T-helper 1 cell (primary cell): Measurements from ENCODE around the gene SNAI1.
"Not testable (repeated sequence)": the region's sequence is repeated elsewhere in the genome, so short reads cannot be mapped to it uniquely, and the experiment has no call there.

Source experiments
- DNase-seq, 5 donors: peaks; one replicate each; pipeline ENCODE4 v3.0.0-alpha.2; 2012 to 2020

The SNAI1 gene

GRCh38 chr20:49987015-49987867, 4.5 kb downstream of the SNAI1 start:
- DNase-seq, result no peak

DNA sequence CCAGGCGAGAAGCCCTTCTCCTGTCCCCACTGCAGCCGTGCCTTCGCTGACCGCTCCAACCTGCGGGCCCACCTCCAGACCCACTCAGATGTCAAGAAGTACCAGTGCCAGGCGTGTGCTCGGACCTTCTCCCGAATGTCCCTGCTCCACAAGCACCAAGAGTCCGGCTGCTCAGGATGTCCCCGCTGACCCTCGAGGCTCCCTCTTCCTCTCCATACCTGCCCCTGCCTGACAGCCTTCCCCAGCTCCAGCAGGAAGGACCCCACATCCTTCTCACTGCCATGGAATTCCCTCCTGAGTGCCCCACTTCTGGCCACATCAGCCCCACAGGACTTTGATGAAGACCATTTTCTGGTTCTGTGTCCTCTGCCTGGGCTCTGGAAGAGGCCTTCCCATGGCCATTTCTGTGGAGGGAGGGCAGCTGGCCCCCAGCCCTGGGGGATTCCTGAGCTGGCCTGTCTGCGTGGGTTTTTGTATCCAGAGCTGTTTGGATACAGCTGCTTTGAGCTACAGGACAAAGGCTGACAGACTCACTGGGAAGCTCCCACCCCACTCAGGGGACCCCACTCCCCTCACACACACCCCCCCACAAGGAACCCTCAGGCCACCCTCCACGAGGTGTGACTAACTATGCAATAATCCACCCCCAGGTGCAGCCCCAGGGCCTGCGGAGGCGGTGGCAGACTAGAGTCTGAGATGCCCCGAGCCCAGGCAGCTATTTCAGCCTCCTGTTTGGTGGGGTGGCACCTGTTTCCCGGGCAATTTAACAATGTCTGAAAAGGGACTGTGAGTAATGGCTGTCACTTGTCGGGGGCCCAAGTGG, 5.3 kb downstream of the SNAI1 start:
- DNase-seq, result no peak

- DNase-seq, result no peak
Observed at GRCh38 chr20:49989234-49990065, 6.7 kb downstream of the SNAI1 start.

DNA sequence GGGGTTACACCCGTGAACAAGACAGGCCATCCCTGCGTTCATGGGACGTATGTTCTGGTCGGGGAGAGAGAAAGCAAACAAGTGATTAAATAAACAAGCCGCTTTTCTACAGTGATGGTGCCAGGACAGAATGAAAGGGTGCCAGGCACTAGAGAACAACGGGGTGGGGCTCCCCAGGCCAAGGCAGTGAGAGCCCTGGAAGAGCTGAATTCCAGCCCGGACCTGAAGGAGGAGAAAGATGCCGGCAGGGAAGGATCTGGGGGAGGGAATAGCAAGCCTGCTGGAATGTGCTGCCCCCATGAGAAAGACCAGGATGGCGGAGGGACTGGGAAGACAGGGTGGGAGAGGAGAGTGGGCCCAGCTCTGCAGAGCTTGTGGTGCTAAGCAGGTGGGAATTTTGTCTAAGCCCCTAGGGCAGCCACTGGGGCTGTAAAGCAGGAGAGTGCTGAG, 7.5 kb downstream of the SNAI1 start:
- no peak for DNase-seq

GRCh38 chr20:49993301-49993751, 10.5 kb downstream of the SNAI1 start:
- DNase-seq, result no peak

DNA sequence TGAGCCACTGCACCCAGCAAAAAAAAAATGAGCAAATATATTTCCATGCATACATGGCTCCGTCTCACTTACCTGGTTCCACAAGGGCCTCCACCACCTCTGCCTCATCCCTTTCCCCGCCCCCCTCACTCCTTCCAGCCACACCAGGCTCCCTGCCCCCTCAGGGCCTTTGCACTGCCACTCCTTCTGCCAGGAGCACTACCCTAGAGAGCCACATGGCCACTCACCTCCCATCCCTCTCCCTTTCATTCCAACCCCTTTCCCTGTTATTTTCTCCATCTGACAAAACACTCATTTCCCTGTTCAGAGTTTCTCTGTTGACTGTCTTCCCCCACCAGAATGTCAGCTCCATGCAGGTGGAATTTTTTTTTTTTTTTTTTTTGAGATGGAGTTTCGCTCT, 12.8 kb downstream of the SNAI1 start:
- no peak for DNase-seq

- DNase-seq, result not testable (repeated sequence)
Observed at GRCh38 chr20:49998478-49999188, 15.9 kb downstream of the SNAI1 start.

DNA sequence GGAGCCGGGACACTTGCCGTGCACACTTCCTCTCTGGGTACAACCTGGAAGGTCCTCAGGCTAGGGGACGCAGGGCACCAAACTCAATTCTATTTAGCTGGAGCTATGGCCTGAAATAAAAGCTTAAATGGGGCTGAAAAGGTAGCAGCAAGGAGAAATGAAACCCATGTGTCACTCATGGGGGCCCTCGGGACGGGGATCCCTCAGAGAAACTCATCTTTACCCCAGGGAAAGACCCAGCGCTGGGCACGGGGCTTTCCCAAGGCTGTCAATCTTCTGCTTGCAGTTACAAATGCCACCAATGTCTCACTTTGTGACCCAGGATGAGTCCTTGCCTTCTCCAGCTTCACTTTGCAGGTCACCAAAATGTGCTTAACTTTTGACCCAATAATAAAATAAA, 16.5 kb downstream of the SNAI1 start:
- no peak for DNase-seq

DNA sequence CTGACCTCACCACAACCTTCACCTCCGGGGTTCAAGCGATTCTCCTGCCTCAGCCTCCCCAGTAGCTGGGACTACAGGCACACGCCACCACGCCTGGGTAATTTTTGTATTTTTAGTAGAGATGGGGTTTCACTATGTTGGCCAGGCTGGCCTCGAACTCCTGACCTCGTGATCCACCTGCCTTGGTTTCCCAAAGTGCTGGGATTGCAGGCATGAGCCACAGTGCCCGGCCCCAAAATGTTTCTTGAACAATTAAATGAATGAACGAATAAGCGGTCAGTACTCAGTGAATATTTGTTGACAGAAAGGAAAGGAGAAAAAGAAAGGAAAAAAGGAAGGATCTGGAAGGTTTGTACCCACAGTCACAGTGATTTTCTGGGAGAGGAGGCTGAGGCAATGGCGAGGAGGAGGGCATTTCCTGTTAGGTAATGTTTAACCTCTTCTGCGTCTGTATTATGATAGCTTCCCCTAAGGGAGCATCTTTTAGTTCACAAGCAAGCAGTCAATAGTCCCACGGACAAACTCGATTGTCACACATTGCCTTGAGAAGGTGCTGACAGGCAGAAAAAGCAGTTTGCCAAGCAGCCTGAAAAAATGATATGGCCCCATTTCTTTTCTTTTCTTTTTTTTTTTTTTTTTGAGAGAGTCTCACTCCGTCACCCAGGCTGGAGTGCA, 17.9 kb downstream of the SNAI1 start:
- DNase-seq, result not testable (repeated sequence)

DNA sequence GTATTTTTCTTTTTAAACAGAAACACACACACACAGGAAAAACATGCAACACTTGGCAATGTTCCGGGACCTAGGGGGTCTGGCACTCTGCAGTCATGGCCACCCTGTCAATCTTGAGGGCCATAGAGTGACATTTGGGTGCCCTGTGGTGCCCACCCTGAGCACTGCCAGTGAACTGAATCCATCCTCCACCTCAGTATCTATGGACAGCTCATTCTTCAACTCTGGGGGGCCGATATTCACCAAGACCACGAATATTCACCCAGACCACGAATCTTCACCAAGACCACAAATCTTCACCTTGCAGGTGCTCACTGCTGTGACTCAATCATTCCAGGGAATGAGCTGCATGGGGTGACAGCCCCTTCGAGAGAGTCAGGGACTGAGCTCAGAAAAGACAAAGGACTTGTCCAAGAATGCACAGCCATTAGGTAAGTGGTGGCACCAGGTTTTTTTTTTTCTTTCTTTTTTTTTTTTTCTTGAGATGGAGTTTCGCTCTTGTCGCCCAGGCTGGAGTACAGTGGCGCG, 19.1 kb downstream of the SNAI1 start:
- no peak for DNase-seq

DNA sequence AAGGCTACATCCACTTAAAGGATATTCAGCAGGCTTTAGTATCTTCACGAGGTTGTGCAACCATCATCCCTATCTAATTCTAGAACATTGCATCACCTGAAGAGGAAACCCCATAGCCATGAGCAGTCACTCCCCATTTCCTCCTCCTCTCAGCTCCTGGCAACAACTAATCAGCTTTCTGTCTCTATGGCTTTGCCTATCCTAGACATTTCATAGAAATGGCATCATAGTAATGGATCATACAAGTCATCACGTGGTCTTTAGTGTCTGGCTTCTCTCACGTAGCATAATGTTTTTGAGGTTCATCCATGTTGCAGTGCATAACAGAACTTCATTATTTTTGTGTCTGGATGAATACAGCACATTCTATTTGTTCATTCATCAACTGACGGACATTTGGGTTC, 20.5 kb downstream of the SNAI1 start:
- peak in 1 of 5 donors; percentile 39 for DNase-seq

GRCh38 chr20:50004229-50004628, 21.4 kb downstream of the SNAI1 start:
- DNase-seq, result no peak

DNA sequence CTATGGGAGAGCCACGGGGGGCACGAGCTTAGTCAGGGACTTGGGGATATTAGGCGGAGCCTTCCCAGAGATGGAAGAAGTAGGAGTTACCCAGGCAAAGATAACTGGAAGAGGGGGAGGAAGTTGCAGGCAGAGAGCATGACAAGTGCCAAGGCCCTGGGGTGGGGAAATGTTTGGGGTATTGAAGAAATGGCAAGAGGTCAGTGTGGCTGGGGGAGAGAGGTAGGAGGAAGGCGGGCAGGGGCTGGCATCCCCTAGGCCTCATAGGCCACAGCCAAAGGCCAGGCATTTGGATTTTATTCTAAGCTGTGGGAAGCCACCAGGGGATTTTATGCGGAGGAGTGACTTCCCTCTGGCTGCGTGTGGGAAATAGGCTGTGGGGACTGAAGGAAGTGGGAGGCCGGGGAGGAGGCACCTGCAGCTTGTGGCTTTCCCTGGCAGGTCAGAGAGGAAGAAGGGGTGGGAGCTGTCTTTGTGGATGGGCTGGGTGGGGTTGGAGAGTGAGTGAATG, 22.7 kb downstream of the SNAI1 start:
- DNase-seq, result no peak

GRCh38 chr20:50007369-50007768, 24.6 kb downstream of the SNAI1 start:
- no peak for DNase-seq

DNA sequence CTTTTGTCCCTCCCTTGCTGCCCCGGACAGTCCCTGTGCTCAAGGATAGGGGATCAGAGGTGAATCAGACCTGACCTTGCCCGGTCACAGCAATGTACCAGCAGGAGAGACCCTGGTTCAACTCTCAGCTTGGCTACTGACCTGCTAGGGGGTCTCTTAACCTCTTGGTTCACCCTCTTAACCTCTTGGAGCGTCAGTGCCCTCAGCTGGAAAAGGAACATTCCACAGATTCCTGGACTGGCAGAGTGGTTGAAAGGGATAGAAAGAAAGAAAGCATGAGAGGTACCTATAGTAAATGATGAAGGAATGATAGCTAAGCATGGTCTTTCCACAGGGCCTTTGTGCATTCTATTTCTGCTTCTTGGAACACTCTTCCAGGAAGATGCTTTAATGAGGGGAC, 25.2 kb downstream of the SNAI1 start:
- no peak for DNase-seq

GRCh38 chr20:50009521-50010454, 27.0 kb downstream of the SNAI1 start:
- no peak for DNase-seq

DNA sequence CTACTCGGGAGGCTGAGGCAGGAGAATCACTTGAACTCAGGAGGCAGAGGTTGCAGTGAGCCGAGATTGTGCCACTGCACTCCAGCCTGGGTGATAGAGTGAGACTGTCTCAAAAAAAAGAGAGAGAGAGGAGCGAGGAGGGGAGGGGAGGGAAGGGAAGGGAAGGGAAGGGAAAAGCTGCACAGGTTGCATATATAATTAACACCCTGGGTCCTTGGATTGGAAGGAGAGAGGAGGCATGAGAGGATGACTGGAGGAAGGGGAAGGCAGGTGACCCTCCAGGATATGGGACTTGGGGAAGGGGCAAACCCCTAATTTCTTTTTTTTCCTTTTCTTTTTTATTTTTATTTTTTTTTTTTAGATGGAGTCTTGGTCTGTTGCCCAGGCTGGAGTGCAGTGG, 28.8 kb downstream of the SNAI1 start:
- DNase-seq, result not testable (repeated sequence)

- DNase-seq, result no peak
Observed at GRCh38 chr20:50012282-50013263, 29.8 kb downstream of the SNAI1 start.

DNA sequence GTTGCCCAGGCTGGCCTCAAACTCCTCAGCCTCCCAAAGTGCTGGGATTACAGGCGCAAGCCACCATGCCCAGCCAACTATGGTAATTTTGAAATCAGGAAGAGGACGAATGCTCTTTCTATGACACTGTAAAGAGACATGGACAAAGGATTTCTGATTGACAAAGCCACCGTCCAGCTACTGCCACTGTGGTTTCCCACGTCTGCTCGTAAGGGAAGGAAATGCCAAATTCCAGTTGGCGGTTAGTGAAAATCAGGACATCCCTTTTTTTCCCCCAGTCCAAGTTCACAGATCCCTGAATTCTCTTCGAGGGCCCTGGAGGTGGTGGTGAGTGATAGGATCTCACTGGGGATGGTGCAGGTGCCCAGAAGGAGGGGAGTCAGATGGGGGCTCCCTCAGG, 31.2 kb downstream of the SNAI1 start:
- DNase-seq, result no peak
